ENCODE results near the gene BCL2.
"Not testable (repeated sequence)": the region's sequence is repeated elsewhere in the genome, so short reads cannot be mapped to it uniquely, and the experiment has no call there.

The BCL2 gene

GRCh38 chr18:63258749-63259566, 60.6 kb downstream of the BCL2 start:
- peak; percentile 34 for DNase-seq (ENCODE audit: low spot score)

DNA sequence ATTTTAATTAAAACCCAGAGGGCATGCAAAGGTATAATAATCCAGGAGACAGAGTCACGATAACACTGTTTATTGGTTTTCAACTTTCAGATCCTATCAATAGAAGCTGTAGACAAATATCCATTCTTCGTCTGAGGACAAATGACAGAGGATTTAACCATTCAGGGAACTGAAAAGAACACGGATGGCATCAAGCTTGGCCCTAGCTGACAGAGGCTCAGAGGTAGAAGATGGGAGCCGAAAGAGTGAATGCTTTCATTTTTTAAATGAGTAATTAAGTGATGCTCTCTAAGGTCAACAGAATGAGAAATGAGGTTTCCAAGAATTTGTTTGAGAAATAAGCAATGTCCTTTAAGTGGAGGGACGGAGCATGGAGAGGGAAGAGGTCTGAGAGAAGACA, 62.1 kb downstream of the BCL2 start:
- no peak for DNase-seq (ENCODE audit: low spot score)

DNA sequence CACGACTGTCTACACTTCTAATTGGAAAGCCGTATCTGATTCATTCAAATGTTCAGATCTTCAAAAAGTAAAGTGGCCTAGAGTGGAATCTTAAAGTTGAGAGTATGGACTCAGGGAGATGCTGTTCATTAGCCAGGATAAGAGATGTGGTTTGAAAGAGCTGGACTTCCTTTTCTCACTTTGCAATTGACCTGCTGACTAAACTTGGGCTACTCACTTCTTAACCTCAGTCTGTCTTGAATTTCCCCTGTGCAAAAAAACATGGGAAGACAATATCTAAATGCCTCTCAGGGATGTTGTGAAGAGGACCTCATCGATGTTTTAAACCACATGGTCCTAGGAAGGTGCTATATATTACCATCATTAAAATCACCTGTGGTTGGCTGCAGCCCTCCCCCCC, 64.1 kb downstream of the BCL2 start:
- DNase-seq (ENCODE audit: low spot score): no peak

DNA sequence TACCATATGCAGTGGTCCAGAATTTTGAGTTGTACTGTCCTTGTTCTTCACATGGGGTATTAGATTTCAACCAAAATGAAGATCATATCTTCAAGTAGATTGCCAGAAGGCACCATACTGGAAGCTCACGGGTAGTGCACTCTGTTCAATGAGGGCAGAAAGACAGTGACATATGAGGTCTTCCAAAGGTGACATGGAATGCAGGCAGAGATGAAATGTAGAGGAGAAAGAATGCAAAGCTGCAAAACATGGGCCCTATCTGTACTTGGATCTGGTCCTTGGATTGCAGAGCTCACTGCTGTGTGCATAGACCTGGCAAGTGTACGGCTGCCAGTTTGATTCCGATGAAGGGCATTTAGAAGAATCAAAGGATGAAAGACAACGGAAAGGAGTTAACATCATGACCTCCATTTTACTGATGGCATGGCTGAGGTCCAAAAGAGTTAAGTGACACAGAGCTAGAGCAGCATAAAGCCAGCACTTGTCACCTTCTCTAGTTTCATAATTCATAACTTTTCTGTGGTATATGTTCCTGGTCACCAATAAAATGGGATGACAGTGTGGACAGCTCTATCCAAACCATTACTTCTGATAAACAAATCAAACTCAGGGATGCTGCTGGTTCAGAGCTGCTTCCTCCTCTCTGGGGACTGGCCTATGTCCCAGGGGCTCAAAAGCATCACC, 64.7 kb downstream of the BCL2 start:
- no peak for DNase-seq (ENCODE audit: low spot score)

DNA sequence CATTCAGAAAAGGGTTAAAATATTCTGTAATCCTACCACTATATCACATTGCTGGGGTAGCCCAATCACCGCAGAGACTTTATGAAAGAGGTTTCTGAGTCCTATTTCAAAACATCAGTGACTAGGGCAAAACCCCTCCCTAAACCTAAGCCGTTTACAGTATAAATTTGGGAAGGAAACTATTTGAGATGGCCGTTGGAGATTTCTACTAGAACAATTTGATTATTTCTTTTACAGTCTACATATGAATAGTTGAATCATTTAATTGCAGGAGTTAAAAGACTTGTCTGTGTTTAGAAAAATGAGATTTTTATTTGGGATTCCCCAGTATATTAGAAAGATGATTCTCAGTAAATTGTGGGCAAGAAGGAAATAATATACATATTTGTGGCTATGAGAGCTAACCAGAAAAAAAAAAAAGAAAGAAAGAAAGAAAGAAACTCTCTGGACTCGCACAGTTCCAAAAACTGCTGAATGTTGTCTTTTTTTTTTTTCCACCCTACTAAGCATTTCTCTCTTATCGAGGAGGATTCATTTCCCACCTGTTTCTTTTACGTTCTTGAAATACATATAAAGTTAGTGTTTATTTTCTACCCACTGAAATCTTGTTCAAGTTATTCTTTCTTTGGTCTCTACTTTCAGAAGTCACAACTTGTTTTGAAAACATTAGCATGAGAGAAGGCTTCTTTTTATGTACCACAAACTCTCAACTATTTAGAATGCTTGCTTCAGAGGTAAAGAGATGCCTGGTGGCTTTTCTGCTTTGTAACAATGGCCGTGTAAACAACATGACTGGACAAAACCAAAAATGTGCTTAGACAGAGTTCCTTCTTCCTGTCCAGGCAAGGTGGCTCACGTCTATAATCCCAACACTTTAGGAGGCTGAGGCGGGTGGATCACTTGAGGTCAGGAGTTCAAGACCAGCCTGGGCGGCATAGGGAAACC, 65.9 kb downstream of the BCL2 start:
- DNase-seq (ENCODE audit: low spot score): no peak

- no peak for DNase-seq (ENCODE audit: low spot score)
These were observed 66.6 kb downstream of the BCL2 start for GRCh38 chr18:63253014-63253413.

- no peak for DNase-seq (ENCODE audit: low spot score)
These were observed 69.8 kb downstream of the BCL2 start for GRCh38 chr18:63249771-63250170.

DNA sequence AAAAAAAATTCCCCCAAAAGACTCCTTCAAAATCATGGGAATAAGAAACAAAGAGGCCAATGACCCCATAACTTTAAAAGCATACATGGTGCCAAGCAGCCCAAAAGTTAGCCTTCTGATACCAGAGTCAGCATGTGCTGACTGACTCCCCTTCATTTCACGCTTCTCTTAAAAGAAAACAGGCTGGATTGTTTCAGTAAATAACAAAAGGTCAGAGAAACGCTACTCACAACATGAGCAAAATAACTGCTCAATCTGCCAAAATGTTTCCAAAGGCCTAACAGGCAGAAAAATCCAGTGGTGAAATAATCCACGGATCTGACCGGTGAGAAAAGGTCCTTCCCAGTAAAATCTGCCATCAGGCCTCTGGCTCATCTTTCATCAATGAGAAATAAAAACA, 71.6 kb downstream of the BCL2 start:
- DNase-seq (ENCODE audit: low spot score): no peak

DNA sequence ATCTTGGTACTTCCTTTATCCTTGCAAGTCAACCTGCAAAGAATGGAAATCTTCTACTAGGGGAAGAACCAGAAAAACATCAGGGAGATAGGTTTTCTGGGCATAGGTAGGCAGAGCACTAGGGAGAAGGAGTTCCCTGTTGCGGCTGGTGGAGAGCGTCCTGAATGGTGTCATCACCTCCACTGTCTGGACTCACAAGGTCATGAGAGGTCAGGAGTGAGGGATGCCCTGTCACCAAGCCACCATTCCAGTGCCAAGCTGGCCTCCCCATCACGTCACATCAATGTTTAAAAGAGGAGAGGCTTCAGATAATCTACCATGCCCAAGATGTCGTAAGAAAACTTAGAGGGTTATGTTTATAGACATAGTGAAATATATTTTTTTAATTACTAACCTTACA, 72.1 kb downstream of the BCL2 start:
- DNase-seq (ENCODE audit: low spot score): no peak

- no peak for DNase-seq (ENCODE audit: low spot score)
These were observed 74.0 kb downstream of the BCL2 start for GRCh38 chr18:63245600-63245999.

- no peak for DNase-seq (ENCODE audit: low spot score)
These were observed 75.0 kb downstream of the BCL2 start for GRCh38 chr18:63244607-63245006.

DNA sequence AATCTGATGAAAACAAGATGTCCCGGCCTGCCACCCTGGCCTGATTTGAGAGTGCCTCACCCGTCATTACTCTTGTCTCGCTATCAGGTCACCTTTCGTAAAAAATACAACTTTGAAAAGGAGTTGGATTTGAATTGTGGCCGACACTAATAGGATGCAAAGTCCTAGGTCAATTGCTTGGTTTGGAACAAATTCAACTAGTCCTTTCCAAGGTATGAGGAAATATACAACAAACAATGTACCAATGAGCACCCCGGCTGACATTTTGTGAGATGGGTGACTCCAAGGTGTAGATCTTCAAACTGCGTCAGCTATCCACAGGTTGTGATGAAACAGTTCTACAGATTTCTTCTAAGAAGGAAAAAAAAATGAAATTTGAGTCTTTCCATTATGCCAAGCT, 77.8 kb downstream of the BCL2 start:
- no peak for DNase-seq (ENCODE audit: low spot score)

- DNase-seq (ENCODE audit: low spot score): no peak
These were observed 78.3 kb downstream of the BCL2 start for GRCh38 chr18:63241317-63241712.

- DNase-seq (ENCODE audit: low spot score): no peak
These were observed 78.8 kb downstream of the BCL2 start for GRCh38 chr18:63240531-63241316.

DNA sequence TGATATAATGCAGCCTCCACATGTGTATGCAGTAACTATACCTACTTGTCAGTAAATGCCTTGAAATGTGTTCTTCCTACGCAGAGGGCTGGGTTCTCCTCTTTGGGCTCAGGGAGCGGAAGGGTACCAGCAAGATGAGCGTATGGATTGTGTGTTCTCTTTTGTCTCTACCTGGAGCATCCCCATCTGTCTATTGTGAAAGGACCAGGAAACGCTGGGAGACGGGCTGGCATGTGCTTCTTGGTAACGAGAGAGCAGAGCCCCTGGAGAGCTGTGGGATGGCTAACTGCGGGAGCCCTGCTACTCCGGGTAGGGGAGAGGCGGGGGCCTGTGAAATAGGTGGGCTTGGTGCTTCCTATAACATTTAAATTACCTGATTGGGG, 80.9 kb downstream of the BCL2 start:
- no peak for DNase-seq (ENCODE audit: low spot score)

GRCh38 chr18:63237881-63238692, 81.5 kb downstream of the BCL2 start:
- peak; percentile 49 for DNase-seq (ENCODE audit: low spot score)

GRCh38 chr18:63236921-63237846, 82.4 kb downstream of the BCL2 start:
- no peak for DNase-seq (ENCODE audit: low spot score)

DNA sequence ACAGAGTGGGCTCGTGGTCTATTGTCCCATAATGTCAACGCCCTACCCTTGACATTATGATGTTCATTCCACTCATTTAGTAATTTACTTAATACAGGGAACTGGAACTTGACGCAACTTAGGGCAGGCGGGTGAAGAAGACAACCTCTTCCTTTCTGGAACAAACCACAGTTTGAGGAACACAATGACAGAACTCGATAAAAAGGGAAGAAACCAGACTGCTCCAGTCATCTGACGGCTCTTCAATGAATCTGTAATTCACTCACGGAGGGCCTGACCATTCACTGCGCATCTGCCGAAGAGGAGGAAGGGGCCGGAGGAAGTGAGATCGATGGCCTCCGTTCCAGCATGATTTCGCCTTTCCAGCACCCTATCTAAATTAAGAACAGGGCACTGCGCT, 83.2 kb downstream of the BCL2 start:
- DNase-seq (ENCODE audit: low spot score): peak; percentile 61

DNA sequence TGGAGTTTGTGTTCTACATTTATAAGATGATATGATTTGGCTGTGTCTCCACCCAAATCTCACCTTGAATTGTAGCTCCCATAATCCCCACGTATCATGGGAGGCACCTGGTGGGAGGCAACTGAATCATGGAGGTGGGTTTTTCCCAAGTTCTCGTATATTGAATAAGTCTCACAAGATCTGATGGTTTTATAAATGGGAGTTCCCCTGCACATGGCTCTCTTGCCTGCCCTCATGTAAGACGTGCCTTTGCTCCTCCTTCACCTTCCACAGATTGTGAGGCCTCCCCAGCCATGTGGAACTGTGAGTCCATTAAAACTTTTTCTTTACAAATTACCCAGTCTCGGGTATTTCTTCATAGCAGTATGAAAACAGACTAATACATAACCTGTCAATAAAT, 83.6 kb downstream of the BCL2 start:
- DNase-seq (ENCODE audit: low spot score): not testable (repeated sequence)

GRCh38 chr18:63234841-63235240, 84.7 kb downstream of the BCL2 start:
- no peak for DNase-seq (ENCODE audit: low spot score)

Measured in putamen (tissue), 1 donor.